HG03342 (cell line): ENCODE data around the gene CELF4.

Experiments
- ATAC-seq: cut with Tn5 transposase; IDR thresholded peaks from one replicate; pipeline ENCODE4 v1.9.1; 2021; ENCODE audit warnings: mild to moderate bottlenecking, moderate library complexity; ENCODE audit not compliant: unreplicated experiment

The CELF4 gene

DNA sequence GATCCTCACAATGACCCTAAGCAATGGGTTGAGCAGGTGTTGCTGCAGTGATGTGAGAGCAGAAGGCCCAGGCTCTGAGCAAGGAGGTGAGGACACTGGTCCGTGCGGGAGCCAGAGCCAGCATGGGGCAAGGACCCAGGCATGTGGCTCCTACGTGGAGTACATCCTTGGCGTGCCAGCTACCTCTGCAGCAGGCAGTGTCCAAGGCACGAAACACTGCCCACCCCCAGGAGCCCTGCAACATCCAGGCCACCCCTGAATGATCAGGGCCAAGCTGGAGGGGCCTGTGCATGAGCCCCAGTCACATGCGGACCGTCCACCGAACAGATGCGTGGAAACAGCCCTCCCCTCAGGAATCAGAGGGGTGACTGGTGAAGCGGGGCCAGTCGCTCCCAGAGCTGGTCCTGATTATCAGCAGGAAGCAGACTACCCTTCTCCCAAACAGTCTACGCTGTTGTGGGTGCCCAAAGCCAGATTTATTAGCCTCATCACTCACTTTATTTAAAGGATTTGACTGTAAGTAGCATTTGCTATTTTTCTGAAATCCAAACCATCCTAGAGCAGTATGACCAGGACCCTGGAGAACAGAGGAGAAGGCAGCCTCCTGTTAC, 16.8 kb downstream of the CELF4 start:
- ATAC-seq, result no peak

DNA sequence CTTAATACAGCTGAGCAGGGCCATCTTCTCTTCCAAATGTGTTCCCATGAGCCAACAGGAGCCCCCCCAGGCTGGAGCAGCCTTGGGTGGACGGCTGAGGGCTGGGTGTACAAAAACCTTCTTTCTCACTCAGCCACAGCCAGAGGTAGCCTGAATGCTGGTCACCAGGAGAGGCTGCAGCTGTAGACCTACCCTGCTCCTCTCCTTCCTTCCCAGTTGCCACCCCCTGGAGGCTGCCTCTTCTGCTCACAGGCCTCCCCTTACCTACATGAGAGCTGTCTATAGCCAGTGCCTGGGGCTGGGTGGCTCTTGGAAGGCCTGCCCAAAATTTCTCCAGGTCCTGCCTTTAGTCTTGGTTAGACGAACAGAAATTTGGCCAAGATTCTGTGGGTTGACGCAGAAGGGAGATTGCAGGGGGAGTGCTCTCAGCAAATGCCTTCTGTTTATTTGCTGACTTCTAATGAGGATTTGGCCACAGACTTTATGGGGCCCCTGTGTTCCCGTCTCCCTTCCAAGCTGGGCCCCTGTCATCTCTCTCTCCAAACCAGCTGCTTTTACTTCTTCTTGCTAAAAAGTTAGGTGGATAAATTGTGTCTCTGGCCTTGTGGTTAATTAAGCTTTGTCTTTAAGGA, 18.3 kb downstream of the CELF4 start:
- no peak for ATAC-seq

DNA sequence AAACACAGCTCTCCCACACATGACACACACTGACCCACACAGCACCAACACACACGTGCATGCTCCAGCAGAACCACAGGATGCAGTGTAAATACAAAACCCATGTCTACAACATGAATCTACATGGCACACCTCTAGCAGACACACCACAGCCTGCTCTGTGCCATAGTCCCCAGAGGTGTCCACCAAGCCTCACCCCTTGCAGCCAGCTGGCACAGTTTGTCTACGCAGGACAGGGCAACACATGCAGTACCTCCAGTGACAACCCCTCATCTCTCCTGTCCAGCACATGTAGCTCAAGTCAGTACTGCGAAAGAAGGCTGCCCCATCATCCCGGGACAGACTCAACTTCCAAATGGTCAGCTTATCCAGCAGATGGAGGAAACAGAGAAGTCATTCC, 18.9 kb downstream of the CELF4 start:
- ATAC-seq, result no peak

DNA sequence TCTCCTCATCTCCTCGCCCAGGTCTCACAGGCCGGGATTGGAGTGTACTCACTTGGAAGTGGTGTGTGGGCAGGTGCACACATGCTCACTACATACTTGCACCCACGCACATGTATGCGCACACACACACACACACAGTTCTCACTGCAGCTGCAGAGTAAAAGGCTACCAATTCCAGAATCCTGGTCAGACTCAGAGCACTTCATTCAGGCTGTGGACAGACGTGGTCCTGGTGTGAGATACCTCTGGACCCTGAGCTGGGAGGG, 19.4 kb downstream of the CELF4 start:
- ATAC-seq, result no peak

DNA sequence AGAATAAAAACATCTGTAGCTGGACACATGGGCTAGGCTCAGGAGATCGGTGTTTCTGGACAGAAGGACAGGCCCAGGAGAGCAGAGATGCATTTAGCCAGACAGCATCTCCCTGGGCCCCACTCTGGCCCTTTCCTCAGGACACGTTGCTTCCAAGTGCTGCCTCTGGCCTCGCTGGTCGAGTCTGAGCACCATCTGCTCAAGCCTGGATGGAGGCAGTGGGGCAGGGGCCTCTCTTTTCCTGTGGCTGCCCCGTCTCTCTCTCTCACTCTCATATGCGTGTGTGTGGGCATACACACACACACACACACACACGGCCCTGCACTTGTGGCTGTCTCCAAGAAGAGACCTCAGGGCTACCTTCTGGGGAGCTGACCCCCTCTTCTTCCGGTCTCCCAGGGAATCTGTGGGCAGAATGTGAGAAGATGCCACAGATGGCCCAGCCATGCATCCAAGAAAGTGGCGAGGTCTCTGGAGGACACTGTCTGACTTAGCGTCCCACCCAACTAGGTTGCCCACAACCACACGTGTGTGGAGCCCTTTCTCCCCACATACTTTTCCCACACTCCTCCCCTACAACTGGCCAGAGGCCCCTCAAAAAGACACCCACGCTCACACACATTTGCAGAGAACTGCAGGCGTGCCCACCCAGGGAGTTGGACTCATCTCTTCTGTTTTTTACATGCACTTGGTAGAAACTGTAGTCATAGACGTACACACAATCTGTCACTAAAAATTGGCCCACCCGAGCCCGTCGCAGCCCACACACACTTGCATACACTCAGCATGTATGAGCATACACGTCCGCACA, 19.9 kb downstream of the CELF4 start:
- ATAC-seq, result no peak

DNA sequence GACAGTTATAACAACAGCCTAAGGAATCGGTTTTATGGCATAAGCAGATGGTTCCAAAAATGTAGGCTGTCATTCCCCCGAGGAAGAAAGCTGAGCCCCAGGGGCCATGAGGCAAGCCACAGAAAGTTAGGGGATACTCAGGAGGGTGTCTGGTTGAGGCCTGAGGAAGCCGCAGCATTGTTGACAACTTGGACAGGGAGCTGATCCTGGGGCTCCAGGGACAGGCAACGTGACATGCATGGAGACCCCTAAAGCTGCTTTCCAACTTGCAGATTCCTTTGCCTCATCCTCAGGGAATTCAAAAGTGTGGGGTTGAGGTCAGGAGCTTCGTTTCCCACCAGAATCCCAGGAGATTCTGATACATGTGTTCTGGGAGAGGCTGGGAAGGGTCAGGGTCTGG, 20.9 kb downstream of the CELF4 start:
- ATAC-seq, result no peak

DNA sequence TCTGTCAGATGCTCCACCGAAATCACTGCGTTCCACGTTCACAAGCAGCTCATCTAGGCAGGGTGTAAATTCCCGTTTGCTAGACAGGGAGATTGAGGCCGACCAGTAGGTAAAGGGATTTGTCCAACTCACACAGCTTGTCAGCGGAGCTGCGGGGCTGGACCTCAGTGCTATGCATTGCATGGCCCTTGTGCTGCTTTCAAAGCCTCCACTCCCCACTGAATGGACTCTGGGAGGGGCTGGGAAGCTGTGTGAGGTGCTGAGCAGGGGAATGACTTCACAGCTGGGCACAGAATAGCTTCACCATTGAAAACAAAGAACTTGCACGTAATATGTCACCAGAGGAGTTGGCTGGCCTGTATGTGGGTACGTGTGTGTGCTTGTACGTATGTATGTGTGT, 21.4 kb downstream of the CELF4 start:
- ATAC-seq, result no peak

DNA sequence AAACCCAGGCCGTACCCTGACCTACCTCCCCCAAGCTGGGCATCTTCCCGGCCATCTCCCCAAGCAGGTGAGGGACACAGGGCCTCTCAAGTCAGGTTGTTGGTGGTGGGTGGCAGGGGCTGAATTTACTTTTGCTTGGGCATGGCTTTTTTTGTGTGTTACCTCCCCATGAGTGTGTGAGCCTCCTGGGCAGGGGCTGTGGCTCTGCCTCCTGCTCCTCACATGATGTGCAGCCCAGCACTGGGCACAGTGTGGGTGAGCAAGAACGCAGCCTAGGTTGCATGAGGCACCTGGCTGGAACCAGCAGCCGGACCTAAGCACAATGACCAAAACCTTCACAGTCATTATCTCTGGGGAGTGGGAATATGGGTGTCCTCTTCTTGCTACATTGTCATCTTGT, 22.3 kb downstream of the CELF4 start:
- no peak for ATAC-seq

DNA sequence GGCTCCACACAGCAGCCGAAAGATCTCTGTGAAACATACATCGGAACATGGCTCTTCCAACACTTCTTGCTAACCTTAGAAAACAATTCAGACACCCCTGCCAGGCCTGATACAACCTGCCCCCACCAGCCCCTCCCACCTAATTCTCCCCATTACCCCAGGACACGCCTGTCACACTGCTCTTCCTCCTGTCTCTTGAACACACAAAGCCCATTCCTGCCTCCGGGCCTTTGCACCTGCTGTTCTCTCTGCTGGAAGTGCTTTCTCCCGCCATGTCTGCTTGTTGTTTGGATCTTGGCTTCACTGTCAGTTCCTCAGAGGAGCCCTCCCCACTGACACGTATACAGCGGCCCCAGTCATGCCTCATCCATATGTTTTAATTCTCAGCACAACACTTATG, 24.1 kb downstream of the CELF4 start:
- no peak for ATAC-seq

DNA sequence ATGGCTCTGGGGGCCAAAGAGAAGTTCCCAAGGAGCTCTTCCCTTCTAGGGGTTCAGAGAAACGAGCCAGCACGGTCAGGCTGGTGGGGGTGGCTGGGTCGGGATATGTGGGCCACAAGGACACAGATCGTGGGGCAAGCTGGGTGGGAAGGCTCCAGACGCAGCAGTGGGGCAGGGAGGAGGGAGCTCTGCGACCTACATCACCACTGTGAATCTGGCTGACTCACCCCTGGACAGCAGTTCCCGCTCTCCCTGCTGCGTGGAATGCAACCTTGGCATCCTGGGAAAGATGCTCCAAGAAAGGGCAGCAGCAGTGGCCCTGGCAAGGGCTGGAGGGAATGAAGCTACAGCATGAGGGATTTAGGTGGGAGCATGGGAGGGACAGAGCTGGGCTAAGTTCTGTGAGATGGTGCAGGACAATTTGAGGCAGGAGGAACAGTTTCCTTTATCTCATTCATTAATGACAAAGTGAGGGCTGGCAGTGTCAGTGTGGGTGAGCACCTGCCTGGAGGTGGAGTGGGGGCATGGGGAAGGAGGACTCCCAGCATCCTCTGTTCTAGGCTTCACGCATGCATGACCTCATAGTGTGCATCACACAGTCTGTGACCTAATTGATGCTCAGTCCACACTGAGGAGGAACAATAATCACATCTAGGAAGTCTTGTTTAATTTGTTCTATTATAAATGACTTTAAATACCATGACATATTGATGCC, 25.0 kb downstream of the CELF4 start:
- ATAC-seq, result no peak

DNA sequence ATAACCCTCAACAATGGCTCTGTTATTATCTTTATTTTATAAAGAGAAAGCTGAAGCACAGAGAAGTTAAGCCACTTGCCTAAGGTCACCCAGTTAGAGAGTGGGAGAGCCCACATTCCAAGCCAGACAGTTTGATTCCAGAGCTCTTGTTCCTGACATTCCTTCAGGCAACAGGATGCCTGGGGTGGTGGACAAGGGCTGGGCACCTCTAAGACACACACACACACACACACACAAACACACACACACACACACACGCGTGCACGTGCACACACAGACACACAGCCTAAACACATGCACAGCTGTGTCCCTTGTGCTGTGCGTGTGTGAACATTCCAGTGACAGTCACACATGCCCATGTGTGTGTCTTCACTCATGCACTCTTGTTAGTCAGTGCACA, 26.4 kb downstream of the CELF4 start:
- no peak for ATAC-seq

DNA sequence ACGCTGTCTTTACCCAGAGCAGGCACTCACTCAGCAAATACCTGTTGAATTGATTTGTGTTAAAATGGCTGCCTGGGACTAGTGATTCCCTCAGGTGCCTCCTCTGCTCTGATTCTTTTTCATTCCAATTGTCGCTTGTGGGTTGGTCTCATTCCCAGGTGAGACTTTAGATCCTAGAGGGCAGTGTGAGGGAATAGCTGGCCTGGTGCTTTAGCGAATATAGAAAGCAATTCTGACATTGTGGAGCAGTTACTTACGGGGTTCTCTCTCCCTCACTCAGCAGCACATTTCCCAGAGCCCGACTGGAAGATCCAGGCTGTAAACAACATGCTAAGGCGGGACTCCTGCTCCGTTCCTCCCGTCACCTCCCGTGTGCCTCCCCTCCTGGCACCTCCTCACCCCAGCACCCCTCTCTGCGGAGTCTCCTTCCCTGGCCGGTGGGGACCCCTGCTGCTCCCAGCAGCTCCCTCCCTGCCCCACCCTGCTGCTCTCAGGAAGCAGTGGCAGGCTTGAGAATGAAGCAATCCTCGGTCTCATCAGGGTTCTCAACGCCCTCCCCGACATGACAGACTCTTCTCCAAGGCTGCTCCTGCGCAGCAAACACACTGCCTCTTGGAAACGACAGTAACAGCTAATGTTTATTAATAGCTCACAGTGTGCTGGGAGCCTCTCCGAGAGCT, 26.9 kb downstream of the CELF4 start:
- ATAC-seq, result no peak

DNA sequence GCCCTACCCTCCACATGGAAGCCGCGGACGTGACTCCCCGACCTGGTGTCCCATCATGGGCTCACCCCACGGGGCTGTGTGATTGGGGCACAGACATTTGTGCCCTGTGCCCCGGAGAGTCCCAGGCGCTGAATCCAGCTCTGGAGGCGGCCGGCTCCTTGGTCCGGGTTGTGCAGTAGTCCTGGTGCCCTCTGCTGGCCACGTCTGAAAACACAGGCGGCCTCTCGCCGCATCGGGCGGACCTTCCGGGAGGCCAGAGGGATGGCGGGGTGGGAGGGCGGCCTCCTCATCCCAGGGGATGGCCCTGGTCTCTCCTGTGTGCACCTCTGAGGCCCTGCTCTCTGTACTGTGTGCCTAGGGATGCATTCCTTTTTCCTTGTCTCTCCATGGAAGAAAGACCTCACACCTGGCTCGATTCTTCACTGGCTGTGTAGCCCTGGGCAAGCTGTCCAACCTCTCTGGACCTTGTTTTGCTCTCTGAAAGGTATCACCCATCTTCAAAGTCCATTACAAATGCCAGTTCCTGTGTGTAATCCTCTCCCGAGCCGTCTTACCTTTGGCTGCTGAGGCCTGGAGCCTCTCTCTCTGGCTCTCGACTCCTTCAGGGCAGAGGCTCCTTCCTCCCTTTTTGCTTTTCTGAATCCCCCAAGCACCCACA, 27.6 kb downstream of the CELF4 start:
- peak; percentile 92 for ATAC-seq

DNA sequence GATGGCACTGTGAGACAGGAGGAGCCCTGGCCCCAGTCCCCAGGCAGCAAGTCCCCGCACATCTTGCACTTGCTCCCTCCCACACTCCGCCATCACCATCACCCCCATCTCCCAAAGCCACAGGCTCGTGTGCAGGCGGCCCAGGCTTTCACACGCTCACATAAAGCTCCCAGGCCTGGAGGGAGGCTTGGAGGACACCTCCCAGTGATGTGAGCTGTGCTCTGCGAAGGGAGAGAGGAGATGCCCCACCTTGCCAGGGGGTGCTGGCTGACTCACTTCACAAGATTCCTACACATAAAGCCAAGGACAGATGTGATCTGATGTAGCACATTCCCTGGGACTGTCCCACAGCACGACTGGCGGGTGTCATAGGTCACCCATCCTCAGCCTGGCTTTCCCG, 28.9 kb downstream of the CELF4 start:
- no peak for ATAC-seq

DNA sequence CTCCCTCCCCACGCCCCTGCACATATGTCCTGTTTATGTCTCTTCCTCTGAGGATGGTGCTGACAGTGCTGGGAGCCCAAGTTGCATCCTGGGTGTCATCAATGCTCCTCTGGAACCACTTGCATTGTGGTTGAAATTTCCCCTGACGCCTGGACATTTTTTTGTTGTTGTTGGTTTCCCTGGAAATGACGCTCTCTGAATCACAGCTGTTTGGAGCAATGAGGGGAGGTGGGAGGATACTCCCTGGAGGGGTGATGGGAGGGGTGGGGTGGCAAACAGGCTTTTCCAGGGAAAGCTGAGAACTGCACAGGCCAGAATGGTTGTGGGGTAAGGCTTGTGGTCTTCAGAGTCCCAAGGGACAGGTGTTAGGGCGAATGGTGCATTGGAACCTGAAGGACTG, 29.6 kb downstream of the CELF4 start:
- no peak for ATAC-seq

DNA sequence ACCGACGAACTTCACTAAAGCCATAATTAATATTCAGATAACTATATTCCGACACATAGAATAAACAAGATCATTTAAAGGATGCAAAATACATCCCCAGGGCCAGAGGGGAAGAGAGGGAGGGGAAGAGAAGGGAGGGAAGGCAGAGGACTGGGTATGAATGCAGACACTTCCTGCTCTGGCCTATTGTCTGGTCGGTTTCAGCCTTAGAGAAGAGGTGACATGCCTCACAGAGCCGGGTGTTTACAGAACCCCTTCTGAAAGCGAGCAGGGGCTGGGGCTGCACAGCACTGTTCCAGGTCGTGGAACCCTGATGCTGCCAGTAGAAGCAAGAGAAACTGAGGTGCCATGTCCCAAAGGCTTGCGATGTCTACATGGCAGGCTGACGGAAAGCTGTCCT, 31.0 kb downstream of the CELF4 start:
- ATAC-seq, result no peak

DNA sequence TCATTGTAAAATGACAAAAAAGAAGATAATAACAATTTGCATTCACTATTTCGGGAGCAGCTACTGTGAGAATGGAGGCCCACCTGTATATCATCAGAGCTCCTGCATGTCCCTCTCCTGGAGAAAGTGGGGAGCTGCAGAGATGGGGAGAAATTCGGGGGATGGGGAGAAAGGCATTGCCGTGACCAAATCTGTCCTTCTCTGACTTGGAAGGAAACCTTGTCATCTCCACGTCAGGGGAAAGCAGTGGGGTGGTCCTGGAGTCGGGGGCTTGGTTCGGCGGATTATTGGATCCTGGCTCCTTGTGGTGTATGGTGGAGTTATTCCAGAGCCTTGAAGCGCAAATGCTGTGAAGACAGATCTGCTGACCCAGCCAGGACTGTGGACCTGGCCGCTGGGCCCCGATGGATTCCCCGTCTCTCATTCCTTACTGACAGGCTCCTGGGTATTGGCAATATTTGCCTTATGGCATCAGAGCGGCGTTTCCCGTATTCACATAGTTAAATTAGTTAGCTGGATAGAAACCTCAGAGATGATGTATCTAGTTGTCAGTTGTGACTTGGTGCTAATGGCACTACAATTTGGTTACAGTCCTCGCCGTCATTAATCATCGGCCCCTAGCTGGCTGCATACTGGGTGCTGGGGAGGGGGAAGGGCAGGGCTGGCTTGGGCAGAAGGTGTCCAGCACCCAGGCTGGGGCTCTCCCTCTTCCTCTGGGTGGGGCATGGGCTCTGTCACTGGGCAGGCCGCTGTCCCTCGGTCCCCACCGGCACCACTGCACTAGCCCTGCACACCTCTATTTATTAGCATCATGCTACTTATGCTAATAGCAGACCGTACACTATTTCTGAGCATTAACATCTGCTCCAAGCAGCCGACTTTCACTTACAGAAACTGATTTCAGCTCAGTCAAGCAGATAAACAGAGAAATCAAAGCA, 31.7 kb downstream of the CELF4 start:
- ATAC-seq, result no peak

DNA sequence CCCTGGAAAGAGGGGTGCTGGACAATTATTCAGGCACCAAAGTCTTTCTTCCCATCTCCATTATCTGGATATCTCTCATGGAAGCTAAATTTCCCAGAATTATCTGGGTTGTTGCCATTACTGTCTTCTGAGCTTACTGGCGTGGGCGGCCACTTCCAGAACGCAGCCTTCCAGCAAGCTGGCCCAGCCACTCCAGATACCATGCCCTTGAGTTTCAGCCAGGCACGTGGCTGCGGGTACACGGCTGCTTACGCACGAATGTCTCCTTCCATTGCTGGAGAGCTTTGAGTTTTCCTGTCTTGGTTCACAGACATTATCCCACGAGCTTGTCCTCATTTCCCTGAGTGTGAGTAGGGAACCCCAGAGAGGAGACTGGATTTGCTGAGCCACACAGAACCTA, 32.7 kb downstream of the CELF4 start:
- no peak for ATAC-seq

DNA sequence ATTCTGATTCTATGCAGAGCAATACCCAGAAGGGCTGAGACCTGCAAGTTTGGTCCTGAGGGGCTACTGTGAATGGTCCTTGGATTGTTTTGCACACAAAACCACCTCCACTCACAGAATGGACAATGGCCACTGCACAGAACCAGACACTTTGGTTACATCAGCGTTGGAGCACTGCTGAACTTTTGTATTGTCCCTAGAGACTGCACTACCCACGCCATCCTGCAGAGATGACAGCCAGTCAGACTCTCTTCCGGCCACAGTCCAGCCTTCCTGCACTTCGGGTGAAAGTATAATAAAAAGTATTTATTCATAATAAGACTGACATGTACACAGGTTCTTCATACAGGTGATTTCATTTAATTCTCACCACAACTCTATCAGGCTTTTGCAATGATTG, 35.7 kb downstream of the CELF4 start:
- ATAC-seq, result peak; percentile 58

DNA sequence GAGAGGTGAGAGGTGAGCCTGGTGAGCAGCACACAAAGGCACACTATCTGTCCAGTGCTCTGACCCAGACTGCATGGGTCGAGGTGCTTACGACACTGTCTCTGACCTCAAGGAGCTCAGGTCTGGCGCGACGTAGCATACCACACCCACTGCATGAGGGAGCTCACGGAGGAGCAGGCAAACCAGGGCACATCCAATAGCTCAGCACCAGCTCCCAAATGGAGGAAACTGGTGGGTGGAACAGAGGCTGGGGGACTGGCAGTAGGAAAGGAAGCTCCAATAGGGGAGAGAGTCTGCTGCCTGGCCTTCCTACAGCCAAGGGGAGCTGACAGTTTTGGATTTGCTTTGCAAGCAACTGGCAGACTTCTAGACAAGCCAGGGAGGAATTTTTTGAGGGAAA, 36.3 kb downstream of the CELF4 start:
- ATAC-seq, result no peak
